ENCODE data around the gene DEAF1.

Gene DEAF1

DNA sequence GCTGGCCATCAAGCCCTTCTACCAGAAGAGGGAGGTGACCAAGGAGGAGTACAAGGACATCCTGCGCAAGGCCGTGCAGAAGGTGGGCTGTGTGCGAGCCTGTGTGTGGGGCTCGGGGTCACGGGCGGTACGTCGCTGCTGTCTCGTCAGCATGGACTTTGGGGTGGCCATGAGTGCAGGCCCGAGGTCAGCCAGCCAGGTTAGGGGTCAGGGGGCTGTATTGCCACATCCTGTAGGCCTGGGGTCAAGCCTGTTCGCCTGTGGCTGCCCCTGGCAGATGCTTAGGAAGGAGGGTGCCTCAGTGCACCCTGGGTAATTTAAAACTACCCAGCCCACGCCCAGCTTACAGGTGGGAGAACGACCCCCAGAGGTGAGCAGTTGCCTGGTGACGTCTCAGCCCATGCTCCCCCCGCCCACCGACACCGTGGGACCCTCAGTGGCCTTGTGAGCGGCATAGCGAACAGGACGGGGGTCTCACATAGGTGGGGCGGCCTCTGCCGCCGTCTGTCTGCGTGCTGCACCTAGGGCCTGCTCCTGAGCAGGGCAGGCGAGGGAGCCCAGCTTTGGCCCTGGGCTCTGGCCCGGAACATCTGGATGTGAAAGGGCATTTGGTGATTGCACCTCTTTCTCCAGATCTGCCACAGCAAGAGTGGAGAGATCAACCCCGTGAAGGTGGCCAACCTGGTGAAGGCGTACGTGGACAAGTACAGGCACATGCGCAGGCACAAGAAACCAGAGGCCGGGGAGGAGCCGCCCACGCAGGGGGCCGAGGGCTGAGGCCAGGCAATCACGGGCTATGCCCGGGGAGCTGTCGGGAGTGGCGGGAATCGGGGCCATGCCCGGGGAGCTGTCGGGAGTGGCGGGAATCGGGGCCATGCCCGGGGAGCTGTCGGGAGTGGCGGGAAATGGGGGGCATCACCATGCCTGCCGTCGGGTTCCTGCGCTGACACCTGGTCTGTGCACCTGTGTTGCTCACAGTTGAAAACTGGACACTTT lies 83.7 kb downstream of the DEAF1 start:
- Mint-ChIP-seq H3K27me3 (no peaks in the 10 kb centered on the region), H3K4me3 (no peak overlapping the region), H3K36me3 (peaks cover 31 to 34% of the 10 kb centered on the region in 2 donors), H3K4me1 (peaks cover 10 to 32% of the 10 kb centered on the region in 2 donors), H3K27ac (peak overlapping the region; percentile 62), H3K9me3 (no peaks in the 10 kb centered on the region)
- no peak for DNase-seq
- no peak for ATAC-seq (replicated peaks)

DNA sequence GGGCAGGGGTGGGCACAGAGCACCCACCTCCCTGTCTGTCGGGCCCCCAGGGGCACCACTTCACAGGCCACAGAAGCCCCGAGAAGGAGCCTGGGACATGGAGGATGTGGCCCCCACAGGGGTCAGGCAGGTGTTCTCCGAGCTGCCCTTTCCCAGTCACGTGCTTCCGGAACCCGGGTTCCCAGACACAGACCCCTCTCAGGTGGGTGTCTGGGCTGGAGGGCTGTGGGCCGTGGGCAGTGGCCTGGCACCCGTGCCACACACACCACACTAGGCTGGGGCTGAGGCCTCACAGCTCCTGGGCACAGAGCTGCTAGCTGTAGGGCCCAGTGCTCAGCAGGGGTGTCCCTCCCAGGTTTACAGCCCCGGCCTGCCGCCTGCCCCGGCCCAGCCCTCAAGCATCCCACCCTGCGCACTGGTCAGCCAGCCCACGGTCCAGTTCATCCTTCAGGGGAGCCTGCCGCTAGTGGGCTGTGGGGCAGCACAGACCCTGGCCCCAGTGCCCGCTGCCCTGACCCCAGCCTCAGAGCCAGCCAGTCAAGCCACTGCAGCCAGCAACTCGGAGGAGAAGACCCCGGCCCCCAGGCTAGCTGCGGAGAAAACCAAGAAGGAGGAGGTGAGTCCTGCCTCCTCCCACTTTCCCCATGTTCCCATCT lies 84.7 kb downstream of the DEAF1 start:
- peak overlapping the region; percentile 56 for H3K27ac Mint-ChIP-seq
- DNase-seq (no peak), ATAC-seq (replicated peaks) (no peak)
- H3K4me1 Mint-ChIP-seq: peaks cover 9 to 28% of the 10 kb centered on the region in 2 donors
- H3K4me3 Mint-ChIP-seq: no peak overlapping the region
- H3K27me3 Mint-ChIP-seq: no peaks in the 10 kb centered on the region
- no peaks in the 10 kb centered on the region for H3K9me3 Mint-ChIP-seq
- H3K36me3 Mint-ChIP-seq: peaks cover 32 to 35% of the 10 kb centered on the region in 2 donors

DNA sequence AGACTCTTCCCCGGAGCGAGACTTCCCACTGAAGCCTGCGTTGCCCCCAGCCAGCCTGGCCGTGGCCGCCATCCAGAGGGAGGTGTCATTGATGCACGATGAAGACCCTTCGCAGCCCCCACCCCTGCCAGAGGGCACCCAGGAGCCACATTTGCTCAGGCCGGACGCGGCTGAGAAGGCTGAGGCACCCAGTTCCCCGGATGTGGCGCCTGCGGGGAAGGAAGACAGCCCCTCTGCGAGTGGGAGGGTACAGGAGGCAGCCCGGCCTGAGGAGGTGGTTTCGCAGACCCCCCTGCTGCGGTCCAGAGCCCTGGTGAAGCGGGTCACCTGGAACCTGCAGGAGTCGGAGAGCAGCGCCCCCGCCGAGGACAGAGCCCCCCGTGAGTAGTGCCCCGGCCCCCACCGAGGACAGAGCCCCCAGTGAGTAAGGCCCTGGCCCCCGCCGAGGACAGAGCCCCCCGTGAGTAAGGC lies 85.6 kb downstream of the DEAF1 start:
- Mint-ChIP-seq H3K27me3 (no peaks in the 10 kb centered on the region), H3K9me3 (no peaks in the 10 kb centered on the region), H3K27ac (no peak overlapping the region), H3K36me3 (peaks cover 36 to 39% of the 10 kb centered on the region in 2 donors), H3K4me3 (no peak overlapping the region), H3K4me1 (peaks cover 8 to 22% of the 10 kb centered on the region in 2 donors)
- no peak for ATAC-seq (replicated peaks)
- no peak for DNase-seq

- Mint-ChIP-seq H3K27ac (no peak overlapping the region), H3K36me3 (peaks cover 38 to 44% of the 10 kb centered on the region in 2 donors), H3K27me3 (no peaks in the 10 kb centered on the region), H3K4me1 (peaks cover 4 to 17% of the 10 kb centered on the region in 2 donors), H3K9me3 (no peaks in the 10 kb centered on the region), H3K4me3 (no peak overlapping the region)
- ATAC-seq (replicated peaks) (no peak), DNase-seq (no peak)
Observed at GRCh38 chr11:608791-609251, 86.2 kb downstream of the DEAF1 start.

- peaks cover 38 to 41% of the 10 kb centered on the region in 2 donors for H3K36me3 Mint-ChIP-seq
- H3K27ac Mint-ChIP-seq: peak overlapping the region; percentile 80
- ATAC-seq (replicated peaks) (no peak), DNase-seq (no peak)
- no peaks in the 10 kb centered on the region for H3K27me3 Mint-ChIP-seq
- H3K9me3 Mint-ChIP-seq: no peaks in the 10 kb centered on the region
- peaks cover 3 to 10% of the 10 kb centered on the region in 2 donors for H3K4me1 Mint-ChIP-seq
- no peak overlapping the region for H3K4me3 Mint-ChIP-seq
Observed at GRCh38 chr11:607971-608659, 86.9 kb downstream of the DEAF1 start.

- DNase-seq: no peak
- Mint-ChIP-seq H3K4me1 (peaks cover under 1 to 3% of the 10 kb centered on the region in 2 donors), H3K27ac (peak overlapping the region; percentile 11), H3K4me3 (no peak overlapping the region), H3K27me3 (no peaks in the 10 kb centered on the region), H3K9me3 (no peaks in the 10 kb centered on the region), H3K36me3 (peaks cover 34 to 37% of the 10 kb centered on the region in 2 donors)
- no peak for ATAC-seq (replicated peaks)
Observed at GRCh38 chr11:607020-607780, 87.8 kb downstream of the DEAF1 start.

- Mint-ChIP-seq H3K36me3 (peaks cover 41% of the 10 kb centered on the region in 2 donors), H3K27me3 (no peaks in the 10 kb centered on the region), H3K4me3 (no peak overlapping the region), H3K4me1 (no peaks in the 10 kb centered on the region), H3K27ac (no peak overlapping the region), H3K9me3 (no peaks in the 10 kb centered on the region)
- no peak for ATAC-seq (replicated peaks)
- no peak for DNase-seq
Observed at GRCh38 chr11:606245-606644, 88.8 kb downstream of the DEAF1 start.

DNA sequence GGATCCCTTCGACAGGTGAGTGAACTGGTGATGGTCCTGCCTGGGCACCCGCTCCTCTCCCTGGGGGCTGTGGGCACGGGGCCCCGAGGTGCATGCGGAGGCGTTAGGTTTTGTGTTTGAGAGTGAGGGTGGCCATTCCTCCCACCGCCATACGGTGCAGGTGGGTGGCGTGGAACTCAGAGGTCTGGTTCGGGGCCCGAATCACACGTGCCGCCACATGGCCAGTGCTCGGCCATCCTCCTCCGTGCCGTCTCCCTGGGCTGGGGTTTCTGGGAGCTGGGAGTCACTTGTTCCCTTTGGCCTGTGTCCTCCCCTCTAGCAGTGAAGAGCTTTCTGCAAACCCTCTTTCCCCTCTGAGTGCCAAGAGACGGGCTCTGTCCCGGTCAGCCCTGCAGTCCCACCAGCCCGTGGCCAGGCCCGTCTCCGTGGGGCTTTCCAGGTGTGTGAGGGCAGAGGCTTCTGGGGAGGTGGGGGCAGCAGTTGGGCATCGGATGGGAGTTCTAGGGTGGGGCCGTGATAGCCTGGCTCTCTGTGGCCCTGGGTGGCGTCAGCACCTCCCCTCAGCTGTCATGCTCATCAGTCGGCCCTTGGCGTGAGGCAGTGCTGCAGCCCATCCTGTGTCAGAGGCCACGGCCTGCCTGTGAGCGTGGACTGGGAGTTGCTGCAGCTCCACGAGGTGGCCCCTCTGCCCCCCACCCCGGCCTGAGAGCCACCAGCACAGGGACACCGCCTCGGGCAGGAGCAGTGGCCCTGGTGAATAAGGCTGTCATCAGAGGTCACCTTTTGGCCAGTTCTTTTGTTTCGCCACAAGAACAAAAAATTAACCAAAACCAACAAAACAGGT lies 89.5 kb downstream of the DEAF1 start:
- ATAC-seq (replicated peaks): no peak
- Mint-ChIP-seq H3K9me3 (no peaks in the 10 kb centered on the region), H3K27me3 (no peaks in the 10 kb centered on the region), H3K4me1 (no peaks in the 10 kb centered on the region), H3K4me3 (no peak overlapping the region), H3K27ac (peak overlapping the region; percentile 37), H3K36me3 (peaks cover 36 to 39% of the 10 kb centered on the region in 2 donors)
- no peak for DNase-seq

DNA sequence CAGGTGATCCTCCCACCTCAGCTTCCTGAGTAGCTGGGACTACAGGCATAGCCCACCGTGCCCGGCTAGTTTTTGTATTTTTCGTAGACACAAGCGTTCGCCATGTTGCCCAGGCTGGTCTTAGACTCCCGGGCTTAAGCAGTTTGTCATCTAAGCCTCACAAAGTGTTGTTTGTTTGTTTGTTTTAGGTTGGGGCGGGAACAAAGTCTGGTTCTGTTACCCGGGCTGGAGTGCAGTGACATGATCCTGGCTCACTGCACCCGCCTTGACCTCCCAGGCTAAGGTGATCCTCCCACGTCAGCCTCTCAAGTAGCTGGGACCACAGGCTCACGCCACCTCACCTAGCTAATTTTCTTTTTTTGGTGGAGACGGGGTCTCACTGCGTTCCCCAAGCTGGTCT lies 91.9 kb downstream of the DEAF1 start:
- Mint-ChIP-seq H3K4me3 (no peak overlapping the region), H3K36me3 (peaks cover 37 to 46% of the 10 kb centered on the region in 2 donors), H3K27ac (no peak overlapping the region), H3K27me3 (no peaks in the 10 kb centered on the region), H3K4me1 (no peaks in the 10 kb centered on the region), H3K9me3 (no peaks in the 10 kb centered on the region)
- no peak for ATAC-seq (replicated peaks)
- DNase-seq: no peak

DNA sequence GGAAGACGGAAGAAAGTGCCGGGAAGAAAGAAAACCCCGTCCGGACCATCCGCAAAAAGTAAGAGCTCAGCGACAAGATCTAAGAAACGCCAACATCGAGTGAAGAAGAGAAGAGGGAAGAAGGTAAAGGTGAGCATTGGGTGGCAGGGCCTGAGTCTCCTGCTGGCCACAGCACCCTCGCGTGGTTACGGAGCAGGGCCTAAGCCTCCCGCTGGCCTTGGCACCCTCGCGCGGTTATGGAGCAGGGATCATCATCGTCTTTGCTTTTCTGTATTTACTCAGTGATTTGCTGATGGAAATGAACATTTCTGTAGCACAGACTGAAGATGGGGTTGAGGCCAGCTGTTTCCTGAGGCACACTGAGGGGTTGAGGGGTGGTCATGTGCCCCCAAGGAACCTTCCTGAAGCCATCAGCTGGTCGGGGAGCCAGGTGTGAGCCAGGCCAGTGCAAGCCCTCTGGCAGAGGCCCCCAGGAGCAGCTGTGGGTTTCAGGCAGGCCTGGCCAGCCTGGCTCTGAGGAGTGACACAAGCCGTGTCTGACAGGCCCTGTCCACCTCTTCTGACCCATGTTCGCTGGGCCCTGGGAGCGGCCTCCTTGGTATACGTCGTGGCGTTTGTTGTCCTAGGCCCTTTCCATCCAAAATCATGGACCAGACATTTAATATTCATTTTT lies 93.3 kb downstream of the DEAF1 start:
- Mint-ChIP-seq H3K9me3 (no peaks in the 10 kb centered on the region), H3K27ac (no peak overlapping the region), H3K4me3 (no peak overlapping the region), H3K4me1 (peaks cover 0 to 2% of the 10 kb centered on the region in 2 donors), H3K36me3 (peaks cover 38 to 42% of the 10 kb centered on the region in 2 donors), H3K27me3 (no peaks in the 10 kb centered on the region)
- ATAC-seq (replicated peaks): no peak
- DNase-seq: no peak

- Mint-ChIP-seq H3K27me3 (no peaks in the 10 kb centered on the region), H3K9me3 (no peaks in the 10 kb centered on the region), H3K36me3 (peaks cover 40 to 43% of the 10 kb centered on the region in 2 donors), H3K27ac (no peak overlapping the region), H3K4me1 (peaks cover 0 to 2% of the 10 kb centered on the region in 2 donors), H3K4me3 (no peak overlapping the region)
- DNase-seq (no peak), ATAC-seq (replicated peaks) (no peak)
Observed at GRCh38 chr11:598005-598680, 96.9 kb downstream of the DEAF1 start.

DNA sequence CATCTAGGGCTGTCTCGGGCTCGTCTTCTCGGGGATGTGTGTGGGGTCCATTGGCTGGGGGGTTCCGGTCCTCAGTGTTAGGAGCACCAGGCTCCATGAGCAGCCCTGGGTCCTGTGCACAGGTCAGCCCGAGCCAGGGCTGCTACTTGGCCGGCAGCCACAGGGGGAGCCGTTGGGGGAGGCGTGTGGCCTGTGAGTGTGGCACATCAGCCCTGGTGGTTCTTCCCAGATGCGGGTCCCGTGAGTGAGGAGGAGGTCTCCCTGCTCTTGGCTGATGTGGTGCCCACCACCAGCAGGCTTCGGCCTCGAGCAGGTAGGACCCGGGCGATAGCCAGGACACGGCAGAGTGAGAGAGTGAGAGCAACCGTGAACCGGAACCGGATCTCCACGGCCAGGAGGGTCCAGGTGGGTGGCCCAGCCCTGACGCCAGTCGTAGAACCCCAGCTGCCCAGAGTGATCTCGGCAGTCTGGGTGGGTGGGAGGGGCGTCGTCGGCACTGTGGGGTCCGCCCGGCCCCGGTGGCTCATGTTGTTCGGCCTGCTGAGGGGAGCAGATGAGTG lies 97.8 kb downstream of the DEAF1 start:
- no peak overlapping the region for H3K4me3 Mint-ChIP-seq
- no peaks in the 10 kb centered on the region for H3K9me3 Mint-ChIP-seq
- H3K36me3 Mint-ChIP-seq: peaks cover 49 to 51% of the 10 kb centered on the region in 2 donors
- DNase-seq (no peak), ATAC-seq (replicated peaks) (peak; percentile 38 to 65)
- peak overlapping the region; percentile 65 for H3K27ac Mint-ChIP-seq
- peaks cover 0 to 2% of the 10 kb centered on the region in 2 donors for H3K4me1 Mint-ChIP-seq
- H3K27me3 Mint-ChIP-seq: no peaks in the 10 kb centered on the region
